ENCODE data around the gene SNCB.

Gene SNCB

GRCh38 chr5:176618783-176619182, 11.6 kb downstream of the SNCB start:
- FAIRE-seq: no peak
- DNase-seq (ENCODE audit: insufficient read length, low spot score): no peak
- no peak for TF ChIP-seq POLR2A (IDR thresholded peaks at IDR 0.05; ENCODE audit: low read depth, low read length)

- FAIRE-seq: no peak
Measured at GRCh38 chr5:176616511-176616910, 13.8 kb downstream of the SNCB start.

GRCh38 chr5:176614805-176615478, 15.4 kb downstream of the SNCB start:
- FAIRE-seq (no peak), DNase-seq (ENCODE audit: insufficient read length, low spot score) (peak; percentile 88)
- TF ChIP-seq POLR2A (IDR thresholded peaks at IDR 0.05; ENCODE audit: low read depth, low read length): no peak

More at GRCh38 chr5:176616511-176616910, 13.8 kb downstream of the SNCB start:
- no peak for DNase-seq (ENCODE audit: insufficient read length, low spot score)
- no peak for TF ChIP-seq POLR2A (IDR thresholded peaks at IDR 0.05; ENCODE audit: low read depth, low read length)

- DNase-seq (ENCODE audit: insufficient read length, low spot score) (no peak), FAIRE-seq (no peak)
- TF ChIP-seq POLR2A (IDR thresholded peaks at IDR 0.05; ENCODE audit: low read depth, low read length): no peak
Measured at GRCh38 chr5:176612855-176613254, 17.5 kb downstream of the SNCB start.

GRCh38 chr5:176612008-176612407, 18.3 kb downstream of the SNCB start:
- DNase-seq (ENCODE audit: insufficient read length, low spot score) (no peak), FAIRE-seq (no peak)
- TF ChIP-seq POLR2A (IDR thresholded peaks at IDR 0.05; ENCODE audit: low read depth, low read length): no peak

- DNase-seq (ENCODE audit: insufficient read length, low spot score) (peak; percentile 76), FAIRE-seq (no peak)
- TF ChIP-seq POLR2A (IDR thresholded peaks at IDR 0.05; ENCODE audit: low read depth, low read length): no peak
Measured at GRCh38 chr5:176611435-176611834, 18.9 kb downstream of the SNCB start.

GRCh38 chr5:176610435-176610773, 19.9 kb downstream of the SNCB start:
- FAIRE-seq (no peak), DNase-seq (ENCODE audit: insufficient read length, low spot score) (no peak)
- no peak for TF ChIP-seq POLR2A (IDR thresholded peaks at IDR 0.05; ENCODE audit: low read depth, low read length)

GRCh38 chr5:176609724-176610434, 20.5 kb downstream of the SNCB start, which contains the start of gene GPRIN1:
Gene GPRIN1, minus strand, starts transcription at chr5:176610156. Its CDS starts 10,322 bp downstream, at chr5:176599834.
- DNase-seq (ENCODE audit: insufficient read length, low spot score) (peak; percentile 90), FAIRE-seq (no peak)
- no peak; the same call in none of the 2 replicates for TF ChIP-seq POLR2A (IDR thresholded peaks at IDR 0.05; ENCODE audit: low read depth, low read length)

GRCh38 chr5:176608937-176609723, 21.2 kb downstream of the SNCB start:
- TF ChIP-seq POLR2A (IDR thresholded peaks at IDR 0.05; ENCODE audit: low read depth, low read length): no peak
- FAIRE-seq (no peak), DNase-seq (ENCODE audit: insufficient read length, low spot score) (no peak)

- FAIRE-seq: no peak
- no peak for TF ChIP-seq POLR2A (IDR thresholded peaks at IDR 0.05; ENCODE audit: low read depth, low read length)
Measured at GRCh38 chr5:176608142-176608705, 22.1 kb downstream of the SNCB start.

GRCh38 chr5:176606875-176607274, 23.5 kb downstream of the SNCB start:
- no peak for TF ChIP-seq POLR2A (IDR thresholded peaks at IDR 0.05; ENCODE audit: low read depth, low read length)
- FAIRE-seq (no peak), DNase-seq (ENCODE audit: insufficient read length, low spot score) (no peak)

More at GRCh38 chr5:176608142-176608705, 22.1 kb downstream of the SNCB start:
- DNase-seq (ENCODE audit: insufficient read length, low spot score): no peak

- DNase-seq (ENCODE audit: insufficient read length, low spot score) (no peak), FAIRE-seq (no peak)
Measured at GRCh38 chr5:176606032-176606431, 24.3 kb downstream of the SNCB start.

GRCh38 chr5:176603091-176603490, 27.2 kb downstream of the SNCB start:
- no peak for DNase-seq (ENCODE audit: insufficient read length, low spot score)
- no peak for TF ChIP-seq POLR2A (IDR thresholded peaks at IDR 0.05; ENCODE audit: low read depth, low read length)
- FAIRE-seq: no peak

More at GRCh38 chr5:176606032-176606431, 24.3 kb downstream of the SNCB start:
- no peak for TF ChIP-seq POLR2A (IDR thresholded peaks at IDR 0.05; ENCODE audit: low read depth, low read length)
